HG03571 (cell line): ENCODE measurements around the gene TAF11L7.
"Not testable (repeated sequence)": the region's sequence is repeated elsewhere in the genome, so short reads cannot be mapped to it uniquely, and the experiment has no call there.

Source experiments
- ATAC-seq: cut with Tn5 transposase; IDR thresholded peaks from one replicate; pipeline ENCODE4 v1.9.1; 2021; ENCODE audit not compliant: unreplicated experiment

TAF11L7 gene

DNA sequence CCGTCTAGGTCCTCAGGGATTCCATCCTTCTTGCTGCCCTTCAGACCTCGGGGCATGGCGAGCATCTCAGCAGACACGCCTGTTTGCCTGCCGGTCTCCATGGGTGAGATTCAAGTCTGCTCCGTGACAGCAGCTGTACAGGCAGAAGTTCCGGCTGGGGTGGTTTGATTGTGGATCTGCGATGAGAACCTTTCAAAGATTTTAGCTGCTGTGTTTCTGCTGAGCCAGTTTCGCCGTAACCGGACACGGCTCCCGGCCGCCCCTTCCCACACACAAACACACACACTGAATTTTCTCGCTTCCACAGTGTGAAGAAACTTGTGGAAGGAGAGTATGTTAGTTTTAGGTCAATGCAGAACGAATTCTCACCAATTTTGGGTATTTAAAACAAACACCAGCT lies at the start of gene TAF11L7:
TAF11L7 (minus strand) TSS at position 101 of the 400 bp plus-strand sequence.
- not testable (repeated sequence) for ATAC-seq

DNA sequence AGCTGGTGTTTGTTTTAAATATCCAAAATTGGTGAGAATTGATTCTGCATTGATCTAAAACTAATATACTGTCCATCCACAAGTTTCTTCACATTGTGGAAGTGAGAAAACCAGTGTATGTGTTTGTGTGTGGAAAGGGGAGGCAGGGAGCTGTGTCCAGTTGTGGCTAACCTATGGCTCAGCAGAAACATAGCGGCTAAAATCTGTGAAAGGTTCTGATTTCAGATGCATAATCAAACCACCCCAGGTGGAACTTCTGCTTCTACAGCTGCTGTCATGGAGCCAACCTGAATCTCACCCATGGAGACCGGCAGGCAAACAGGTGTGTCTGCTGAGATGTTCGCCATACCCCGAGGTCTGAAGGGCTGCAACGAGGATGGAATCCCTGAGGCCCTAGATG lies 48.6 kb upstream of the TAF11L7 start, which contains the start of gene TAF11L14:
TAF11L14 (plus strand) TSS at position 301 of the 400 bp plus-strand sequence.
- ATAC-seq: no peak

DNA sequence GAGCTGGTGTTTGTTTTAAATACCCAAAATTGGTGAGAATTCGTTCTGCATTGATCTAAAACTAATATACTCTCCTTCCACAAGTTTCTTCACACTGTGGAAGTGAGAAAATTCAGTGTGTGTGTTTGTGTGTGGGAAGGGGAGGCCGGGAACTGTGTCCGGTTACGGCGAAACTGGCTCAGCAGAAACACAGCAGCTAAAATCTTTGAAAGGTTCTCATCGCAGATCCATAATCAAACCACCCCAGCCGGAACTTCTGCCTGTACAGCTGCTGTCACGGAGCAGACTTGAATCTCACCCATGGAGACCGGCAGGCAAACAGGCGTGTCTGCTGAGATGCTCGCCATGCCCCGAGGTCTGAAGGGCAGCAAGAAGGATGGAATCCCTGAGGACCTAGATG lies 46.2 kb upstream of the TAF11L7 start, which contains the start of gene TAF11L13:
TAF11L13 (plus strand) TSS at position 301 of the 400 bp plus-strand sequence.
- ATAC-seq: not testable (repeated sequence)

DNA sequence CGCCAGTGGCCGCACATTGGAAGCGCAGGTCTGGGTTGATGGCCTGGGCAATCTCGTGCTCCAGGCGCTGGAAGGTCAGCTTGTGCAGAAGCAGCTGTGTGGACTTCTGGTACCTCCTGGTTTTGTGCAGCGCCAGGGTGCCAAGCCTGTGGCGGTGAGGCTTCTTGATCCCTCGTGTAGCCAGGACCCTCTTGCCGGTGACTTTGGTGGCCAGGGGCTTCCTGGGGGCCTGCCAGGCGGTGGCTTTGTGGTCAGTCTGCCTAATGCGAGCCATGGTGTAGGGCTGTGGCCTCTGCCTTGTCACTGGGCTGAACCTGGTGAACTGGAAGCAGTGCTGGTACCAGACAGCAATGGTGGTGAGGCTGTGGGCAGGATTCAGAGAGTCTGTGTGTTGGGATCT lies 40.1 kb upstream of the TAF11L7 start:
- ATAC-seq: no peak

DNA sequence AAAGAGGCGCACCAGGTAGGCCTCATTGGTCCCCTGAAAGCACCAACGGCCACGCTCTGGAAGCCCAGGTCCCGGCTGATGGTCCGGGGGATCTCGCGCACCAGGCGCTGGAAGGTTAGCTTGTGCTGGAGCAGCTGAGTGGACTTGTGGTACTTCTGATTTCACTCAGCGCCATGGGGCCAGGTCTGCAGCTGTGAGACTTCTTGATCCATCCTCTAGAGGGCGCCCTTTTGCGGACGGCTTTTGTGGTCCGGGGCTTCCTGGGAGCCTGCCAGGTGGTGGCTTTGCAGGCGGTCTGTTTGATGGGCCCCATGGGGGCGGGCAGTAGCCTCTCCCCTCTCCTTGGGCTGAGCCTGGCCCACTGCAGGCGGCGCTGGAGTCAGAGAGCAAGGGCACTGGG lies 35.1 kb upstream of the TAF11L7 start:
- ATAC-seq: no peak

DNA sequence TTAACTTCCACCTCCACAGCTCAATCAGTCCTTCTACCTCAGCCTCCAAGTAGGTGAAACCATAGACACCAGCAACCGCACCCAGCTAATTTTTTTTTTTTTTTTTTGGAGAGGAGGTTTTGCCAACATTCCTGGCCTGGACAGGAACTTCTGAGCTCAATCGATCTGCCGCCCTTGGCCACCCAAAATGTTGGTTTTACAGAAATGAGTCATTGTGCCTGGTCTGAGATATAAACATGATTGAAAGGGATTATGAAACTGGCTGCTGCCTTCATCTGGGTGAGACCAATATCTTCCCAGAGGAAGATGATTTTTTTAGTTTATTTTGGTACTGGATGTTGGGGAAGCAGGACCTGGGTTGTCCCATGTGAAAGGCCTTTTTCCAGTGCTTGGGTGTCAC lies 33.8 kb upstream of the TAF11L7 start:
- no peak for ATAC-seq

DNA sequence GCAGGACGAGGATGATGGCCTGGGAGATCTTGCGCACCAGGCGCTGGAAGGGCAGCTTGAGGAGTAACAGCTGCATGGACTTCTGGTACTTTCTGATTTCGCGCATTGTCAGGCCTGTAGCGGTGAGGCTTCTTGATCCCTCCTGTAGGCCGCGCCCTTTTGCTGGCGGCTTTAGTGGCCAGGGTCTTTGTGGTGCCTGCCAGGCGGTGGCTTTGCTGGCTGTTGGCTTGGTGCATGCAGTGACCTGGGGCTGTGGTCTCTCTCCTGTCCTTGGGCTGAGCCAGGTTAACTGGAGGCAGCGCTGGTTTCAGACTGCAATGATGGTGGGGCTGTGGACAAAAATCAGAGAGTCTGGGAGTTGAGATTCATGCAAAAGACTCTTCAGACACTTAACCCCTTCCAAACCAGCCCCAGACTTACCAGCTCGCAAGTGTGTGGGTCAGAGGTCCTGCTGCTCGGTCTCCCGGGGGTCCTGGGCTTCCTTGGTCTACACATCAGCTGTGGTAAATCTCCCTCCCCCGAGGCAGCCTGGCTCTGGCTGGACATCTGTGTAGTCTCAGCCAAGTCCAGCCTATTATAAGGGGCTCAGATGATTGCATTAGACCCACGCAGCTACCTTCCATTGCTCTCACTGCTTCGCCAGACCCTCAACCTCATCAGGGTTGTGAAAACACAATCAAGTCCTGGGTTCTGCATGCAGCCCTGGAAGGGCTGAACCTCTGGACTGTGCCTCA lies 29.5 kb upstream of the TAF11L7 start:
- ATAC-seq: no peak

DNA sequence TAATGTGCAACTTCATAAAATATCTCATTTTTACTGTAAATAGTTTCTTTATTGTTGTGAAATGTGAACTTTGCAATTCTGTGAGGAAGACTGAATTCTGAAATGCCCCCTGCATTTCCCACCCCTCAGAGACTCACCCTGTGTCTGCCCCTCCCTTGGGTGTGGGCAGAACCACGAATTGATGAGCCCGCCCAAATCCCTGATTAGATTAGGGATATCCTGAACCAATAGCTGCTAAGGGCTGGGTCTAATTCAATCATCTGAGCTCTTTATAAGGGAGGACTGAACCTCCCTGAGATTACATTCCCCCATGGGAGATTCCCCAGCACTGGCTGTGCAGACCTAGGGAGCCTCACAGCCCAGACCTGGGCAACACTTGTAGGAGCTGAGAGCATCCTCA lies 24.5 kb upstream of the TAF11L7 start, which contains the start of gene TAF11L12:
TAF11L12 (plus strand) TSS at position 301 of the 400 bp plus-strand sequence.
- ATAC-seq: not testable (repeated sequence)

DNA sequence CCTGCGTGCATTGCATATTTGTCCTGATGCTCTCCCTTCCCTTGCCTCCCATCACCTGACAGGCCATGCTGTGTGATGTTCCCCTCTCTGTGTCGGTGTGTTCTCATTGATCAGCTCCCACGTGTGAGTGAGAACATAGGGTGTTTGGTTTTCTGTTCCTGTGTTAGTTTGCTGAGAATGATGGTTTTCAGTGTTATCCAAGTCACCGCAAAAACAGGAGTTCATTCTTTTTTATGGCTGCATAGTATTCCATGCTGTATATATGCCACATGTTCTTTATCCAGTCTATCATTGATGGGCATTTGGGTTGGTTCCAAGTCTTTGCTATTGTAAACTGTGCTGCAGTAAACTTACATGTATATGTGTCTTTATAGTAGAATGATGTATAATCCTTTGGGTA lies 21.9 kb upstream of the TAF11L7 start:
- not testable (repeated sequence) for ATAC-seq

DNA sequence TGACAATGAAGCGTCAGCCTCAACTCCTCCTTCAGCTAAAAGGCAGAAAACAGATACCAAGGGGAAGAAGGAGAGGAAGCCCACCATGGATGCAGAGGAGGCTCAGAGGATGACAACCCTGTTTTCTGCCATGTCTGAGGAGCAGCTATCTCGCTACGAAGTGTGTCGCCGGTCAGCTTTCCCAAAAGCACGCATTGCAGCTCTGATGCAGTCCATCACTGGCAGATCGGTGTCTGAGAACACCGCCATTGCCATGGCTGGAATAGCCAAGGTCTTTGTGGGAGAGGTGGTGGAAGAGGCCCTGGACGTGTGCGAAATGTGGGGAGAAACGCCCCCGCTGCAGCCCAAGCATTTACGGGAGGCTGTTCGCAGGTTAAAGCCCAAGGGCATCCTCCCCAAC lies 19.4 kb upstream of the TAF11L7 start:
- ATAC-seq: no peak

DNA sequence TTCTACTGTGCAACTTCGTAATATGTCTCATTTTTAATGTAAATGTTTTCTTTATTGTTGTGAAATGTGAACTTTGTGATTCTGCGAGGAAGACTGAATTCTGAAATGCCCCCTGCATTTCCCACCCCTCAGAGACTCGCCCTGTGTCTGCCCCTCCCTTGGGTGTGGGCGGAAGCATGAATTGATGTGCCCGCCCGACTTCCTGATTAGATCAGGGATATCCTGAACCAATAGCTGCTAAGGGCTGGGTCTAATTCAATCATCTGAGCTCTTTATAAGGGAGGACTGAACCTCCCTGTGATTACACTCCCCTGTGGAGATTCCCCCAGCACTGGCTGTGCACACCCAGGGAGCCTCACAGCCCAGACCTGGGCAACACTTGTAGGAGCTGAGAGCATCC lies 18.3 kb upstream of the TAF11L7 start, which contains the start of gene TAF11L11:
TAF11L11 (plus strand) TSS at position 304 of the 400 bp plus-strand sequence.
- ATAC-seq: not testable (repeated sequence)

DNA sequence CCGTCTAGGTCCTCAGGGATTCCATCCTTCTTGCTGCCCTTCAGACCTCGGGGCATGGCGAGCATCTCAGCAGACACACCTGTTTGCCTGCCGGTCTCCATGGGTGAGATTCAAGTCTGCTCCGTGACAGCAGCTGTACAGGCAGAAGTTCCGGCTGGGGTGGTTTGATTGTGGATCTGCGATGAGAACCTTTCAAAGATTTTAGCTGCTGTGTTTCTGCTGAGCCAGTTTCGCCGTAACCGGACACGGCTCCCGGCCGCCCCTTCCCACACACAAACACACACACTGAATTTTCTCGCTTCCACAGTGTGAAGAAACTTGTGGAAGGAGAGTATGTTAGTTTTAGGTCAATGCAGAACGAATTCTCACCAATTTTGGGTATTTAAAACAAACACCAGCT lies 12.2 kb upstream of the TAF11L7 start, which contains the start of gene TAF11L10:
TAF11L10 (minus strand) TSS at position 101 of the 400 bp plus-strand sequence.
- ATAC-seq: not testable (repeated sequence)

DNA sequence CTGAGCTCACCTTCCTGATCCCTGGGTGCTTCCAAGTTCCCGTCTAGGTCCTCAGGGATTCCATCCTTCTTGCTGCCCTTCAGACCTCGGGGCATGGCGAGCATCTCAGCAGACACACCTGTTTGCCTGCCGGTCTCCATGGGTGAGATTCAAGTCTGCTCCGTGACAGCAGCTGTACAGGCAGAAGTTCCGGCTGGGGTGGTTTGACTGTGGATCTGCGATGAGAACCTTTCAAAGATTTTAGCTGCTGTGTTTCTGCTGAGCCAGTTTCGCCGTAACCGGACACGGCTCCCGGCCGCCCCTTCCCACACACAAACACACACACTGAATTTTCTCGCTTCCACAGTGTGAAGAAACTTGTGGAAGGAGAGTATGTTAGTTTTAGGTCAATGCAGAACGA lies 8.7 kb upstream of the TAF11L7 start, which contains the start of gene TAF11L9:
TAF11L9 (minus strand) TSS at position 140 of the 400 bp plus-strand sequence.
- not testable (repeated sequence) for ATAC-seq

DNA sequence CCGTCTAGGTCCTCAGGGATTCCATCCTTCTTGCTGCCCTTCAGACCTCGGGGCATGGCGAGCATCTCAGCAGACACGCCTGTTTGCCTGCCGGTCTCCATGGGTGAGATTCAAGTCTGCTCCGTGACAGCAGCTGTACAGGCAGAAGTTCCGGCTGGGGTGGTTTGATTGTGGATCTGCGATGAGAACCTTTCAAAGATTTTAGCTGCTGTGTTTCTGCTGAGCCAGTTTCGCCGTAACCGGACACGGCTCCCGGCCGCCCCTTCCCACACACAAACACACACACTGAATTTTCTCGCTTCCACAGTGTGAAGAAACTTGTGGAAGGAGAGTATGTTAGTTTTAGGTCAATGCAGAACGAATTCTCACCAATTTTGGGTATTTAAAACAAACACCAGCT lies 5.3 kb upstream of the TAF11L7 start, which contains the start of gene TAF11L8:
TAF11L8 (minus strand) TSS at position 101 of the 400 bp plus-strand sequence.
- ATAC-seq: not testable (repeated sequence)
